ENCODE measurements around the gene BROX. TPM values are rescaled to one million over a fixed set of nuclear protein-coding genes. Genes with fewer than 3 reads are reported as not detected.

Gene BROX
- total and polyA plus RNA-seq, 7 donors = 22.0 to 61.7 (median 38.2) TPM

DNA sequence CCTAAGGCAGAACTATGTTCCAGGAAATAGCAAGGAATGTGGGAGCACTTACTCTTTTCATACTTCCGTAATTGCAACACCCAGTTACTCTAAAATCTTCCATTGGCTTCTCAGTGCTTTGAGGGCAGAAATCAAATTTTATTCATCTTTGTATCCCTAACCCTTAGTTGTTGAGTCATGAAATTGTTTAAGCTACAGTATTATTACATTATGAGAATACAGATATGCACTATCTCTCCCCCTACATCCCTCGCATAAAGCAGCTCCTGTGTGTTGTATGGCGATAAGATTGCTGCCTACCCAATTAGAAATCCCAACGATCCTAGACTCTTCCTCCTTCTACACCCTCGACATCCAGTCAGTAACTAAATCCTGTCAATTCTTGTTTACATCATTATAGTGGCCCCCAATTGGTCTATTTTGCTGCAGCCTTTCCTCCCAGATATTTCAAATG is 2.6 kb upstream of the BROX start:
- WGBS, 2 donors = 82 to 90% methylated on average over 5 of the region's 5 CpGs
- Histone ChIP-seq H3K36me3 (no peaks in the 10 kb centered on the region), H3K27me3 (no peaks in the 10 kb centered on the region), H3K27ac (peak overlapping the region in 1 of 4 donors; percentile 98), H3K4me1 (peaks cover 0 to 33% (median 28%) of the 10 kb centered on the region in 4 donors), H3K9me3 (no peaks in the 10 kb centered on the region), H3K4me3 (no peak overlapping the region)
- TF ChIP-seq POLR2A (IDR thresholded peaks at IDR 0.05) (no peak), CTCF (IDR thresholded peaks at IDR 0.05) (no peak), EP300 (IDR thresholded peaks at IDR 0.05) (no peak), POLR2AphosphoS5 (IDR thresholded peaks at IDR 0.05) (no peak)
- intact Hi-C loops (cut with DNase I) = no loop called here
- DNase-seq = no peak

- TF ChIP-seq CTCF (IDR thresholded peaks at IDR 0.05) (no peak), POLR2AphosphoS5 (IDR thresholded peaks at IDR 0.05) (peak in 1 of 4 donors; percentile 27)
- H3K27me3 ChIP-seq = no peaks in the 10 kb centered on the region
- H3K4me1 ChIP-seq = peaks cover 0 to 38% (median 28%) of the 10 kb centered on the region in 4 donors
- H3K36me3 ChIP-seq = peaks cover 0 to 14% (median 6%) of the 10 kb centered on the region in 4 donors
- H3K4me3 ChIP-seq = peak overlapping the region; percentile 60 to 88 (median 69)
- H3K9me3 ChIP-seq = no peaks in the 10 kb centered on the region
- DNase-seq = peak; percentile 83
- peak overlapping the region; percentile 88 to 98 (median 92) for H3K27ac ChIP-seq
- WGBS, 2 donors = 0% methylated on average over 42 of the region's 42 CpGs
- intact Hi-C loops (cut with DNase I) = loop anchor here (2.0 kb wide), 3 partner anchors 67 to 247 kb away; no protein-coding TSS in a partner anchor
These were observed 778 bp upstream of the BROX start for GRCh38 chr1:222711319-222712252.

GRCh38 chr1:222713091-222713961 is 962 bp downstream of the BROX start:
- peaks cover 0 to 42% (median 28%) of the 10 kb centered on the region in 4 donors for H3K4me1 ChIP-seq
- no peaks in the 10 kb centered on the region for H3K27me3 ChIP-seq
- 0 to 1% methylated on average over 39 of the region's 39 CpGs for WGBS, 2 donors
- no peaks in the 10 kb centered on the region for H3K9me3 ChIP-seq
- peak; percentile 97 for DNase-seq
- intact Hi-C loops (cut with DNase I) = loop anchor here (2.0 kb wide), 3 partner anchors 69 to 249 kb away; no protein-coding TSS in a partner anchor
- peak overlapping the region; percentile 60 to 88 (median 69) for H3K4me3 ChIP-seq
- TF ChIP-seq CTCF (IDR thresholded peaks at IDR 0.05) (no peak), POLR2AphosphoS5 (IDR thresholded peaks at IDR 0.05) (peak; percentile 35 to 93 (median 68)), POLR2A (IDR thresholded peaks at IDR 0.05) (no peak), EP300 (IDR thresholded peaks at IDR 0.05) (no peak)
- H3K36me3 ChIP-seq = peaks cover 0 to 31% (median 11%) of the 10 kb centered on the region in 4 donors
- H3K27ac ChIP-seq = peak overlapping the region; percentile 88 to 98 (median 92)

- no peaks in the 10 kb centered on the region for H3K9me3 ChIP-seq
- intact Hi-C loops (cut with DNase I) = no loop called here
- WGBS, 2 donors = 93 to 96% methylated on average over 2 of the region's 2 CpGs
These were observed 4.0 kb downstream of the BROX start for GRCh38 chr1:222716393-222716792.

More at GRCh38 chr1:222716393-222716792, 4.0 kb downstream of the BROX start:
- peaks cover 10 to 61% (median 33%) of the 10 kb centered on the region in 4 donors for H3K36me3 ChIP-seq
- no peaks in the 10 kb centered on the region for H3K27me3 ChIP-seq
- no peak overlapping the region for H3K4me3 ChIP-seq
- TF ChIP-seq EP300 (IDR thresholded peaks at IDR 0.05) (no peak), POLR2AphosphoS5 (IDR thresholded peaks at IDR 0.05) (no peak), POLR2A (IDR thresholded peaks at IDR 0.05) (no peak), CTCF (IDR thresholded peaks at IDR 0.05) (no peak)
- DNase-seq = no peak
- peaks cover 0 to 20% (median 12%) of the 10 kb centered on the region in 4 donors for H3K4me1 ChIP-seq
- no peak overlapping the region for H3K27ac ChIP-seq

Data from sigmoid colon (tissue), 7 donors.